CD4-positive, alpha-beta T cell treated with Interleukin-17A for 4 hours (primary cell): ENCODE results near the gene PSMB9.
"Not testable (repeated sequence)": the region's sequence is repeated elsewhere in the genome, so short reads cannot be mapped to it uniquely, and the experiment has no call there.

Experiments
- DNase-seq: peaks from one replicate; pipeline ENCODE4 v3.0.0-alpha.2; 2020; ENCODE audit warnings: mixed read lengths

The PSMB9 gene

GRCh38 chr6:32865724-32866443 is 11.9 kb downstream of the PSMB9 start:
- no peak for DNase-seq

GRCh38 chr6:32867022-32867477 is 13.1 kb downstream of the PSMB9 start:
- no peak for DNase-seq

- no peak for DNase-seq
Observed at GRCh38 chr6:32867554-32868256, 13.7 kb downstream of the PSMB9 start.

- peak; percentile 92 for DNase-seq
Observed at GRCh38 chr6:32868257-32868788, 14.3 kb downstream of the PSMB9 start.

- not testable (repeated sequence) for DNase-seq
Observed at GRCh38 chr6:32873947-32874346, 20.0 kb downstream of the PSMB9 start.

GRCh38 chr6:32876603-32877002 is 22.6 kb downstream of the PSMB9 start:
- DNase-seq, result no peak

- no peak for DNase-seq
Observed at GRCh38 chr6:32879691-32880090, 25.7 kb downstream of the PSMB9 start.

- DNase-seq, result not testable (repeated sequence)
Observed at GRCh38 chr6:32880962-32881361, 27.0 kb downstream of the PSMB9 start.

- DNase-seq, result no peak
Observed at GRCh38 chr6:32882879-32883250, 28.9 kb downstream of the PSMB9 start.

- no peak for DNase-seq
Observed at GRCh38 chr6:32883789-32884188, 29.8 kb downstream of the PSMB9 start.

GRCh38 chr6:32885698-32886286 is 31.8 kb downstream of the PSMB9 start:
- no peak for DNase-seq

- no peak for DNase-seq
Observed at GRCh38 chr6:32886681-32887383, 32.8 kb downstream of the PSMB9 start.

- no peak for DNase-seq
Observed at GRCh38 chr6:32887616-32888015, 33.6 kb downstream of the PSMB9 start.

- no peak for DNase-seq
Observed at GRCh38 chr6:32888576-32888975, 34.6 kb downstream of the PSMB9 start.

GRCh38 chr6:32889533-32889932 is 35.5 kb downstream of the PSMB9 start:
- DNase-seq, result no peak

GRCh38 chr6:32890831-32891230 is 36.8 kb downstream of the PSMB9 start:
- DNase-seq, result no peak

GRCh38 chr6:32894085-32895005 is 40.4 kb downstream of the PSMB9 start:
- peak; percentile 93 for DNase-seq

GRCh38 chr6:32895006-32895345 is 41.0 kb downstream of the PSMB9 start:
- DNase-seq, result no peak

GRCh38 chr6:32903952-32904351 is 50.0 kb downstream of the PSMB9 start:
- no peak for DNase-seq

GRCh38 chr6:32905078-32905477 is 51.1 kb downstream of the PSMB9 start:
- DNase-seq, result no peak

GRCh38 chr6:32906539-32906938 is 52.5 kb downstream of the PSMB9 start:
- no peak for DNase-seq

- DNase-seq, result no peak
Observed at GRCh38 chr6:32908897-32909296, 54.9 kb downstream of the PSMB9 start.
